CD4-positive, alpha-beta T cell treated with Interleukin-21 for 1 hour (primary cell): ENCODE measurements around the gene HSDL1.

Experiments used
- DNase-seq: peaks from one replicate; pipeline ENCODE4 v3.0.0-alpha.2; 2020

HSDL1 gene

GRCh38 chr16:84104231-84104630 lies 40.7 kb downstream of the HSDL1 start:
- DNase-seq, result no peak

- DNase-seq, result no peak
Measured at GRCh38 chr16:84103678-84104077, 41.3 kb downstream of the HSDL1 start.

- DNase-seq, result no peak
Measured at GRCh38 chr16:84098939-84099338, 46.0 kb downstream of the HSDL1 start.

- no peak for DNase-seq
Measured at GRCh38 chr16:84096447-84097005, 48.5 kb downstream of the HSDL1 start.

GRCh38 chr16:84095466-84095865 lies 49.5 kb downstream of the HSDL1 start:
- DNase-seq, result no peak

GRCh38 chr16:84093879-84094270 lies 51.1 kb downstream of the HSDL1 start:
- no peak for DNase-seq

GRCh38 chr16:84093120-84093878 lies 51.7 kb downstream of the HSDL1 start:
- DNase-seq, result no peak

GRCh38 chr16:84091460-84091859 lies 53.5 kb downstream of the HSDL1 start:
- no peak for DNase-seq

- DNase-seq, result no peak
Measured at GRCh38 chr16:84090211-84090610, 54.8 kb downstream of the HSDL1 start.

GRCh38 chr16:84088695-84089395 lies 56.1 kb downstream of the HSDL1 start:
- peak; percentile 30 for DNase-seq

GRCh38 chr16:84087466-84088151 lies 57.4 kb downstream of the HSDL1 start:
- no peak for DNase-seq

- DNase-seq, result no peak
Measured at GRCh38 chr16:84087001-84087400, 58.0 kb downstream of the HSDL1 start.

- DNase-seq, result no peak
Measured at GRCh38 chr16:84086341-84086740, 58.6 kb downstream of the HSDL1 start.

GRCh38 chr16:84085773-84086172 lies 59.2 kb downstream of the HSDL1 start:
- DNase-seq, result no peak

GRCh38 chr16:84085271-84085667 lies 59.7 kb downstream of the HSDL1 start:
- DNase-seq, result no peak

GRCh38 chr16:84084570-84085270 lies 60.3 kb downstream of the HSDL1 start:
- peak; percentile 75 for DNase-seq

- no peak for DNase-seq
Measured at GRCh38 chr16:84082835-84083569, 62.0 kb downstream of the HSDL1 start.

GRCh38 chr16:84082110-84082509 lies 62.9 kb downstream of the HSDL1 start:
- DNase-seq, result no peak

- DNase-seq, result no peak
Measured at GRCh38 chr16:84081446-84081989, 63.5 kb downstream of the HSDL1 start.

- no peak for DNase-seq
Measured at GRCh38 chr16:84080813-84081212, 64.2 kb downstream of the HSDL1 start.

GRCh38 chr16:84080378-84080777 lies 64.6 kb downstream of the HSDL1 start:
- no peak for DNase-seq

- DNase-seq, result no peak
Measured at GRCh38 chr16:84079664-84080063, 65.3 kb downstream of the HSDL1 start.
